Measurements from ENCODE around the gene ACTMAP. TPM values are rescaled to one million over a fixed set of nuclear protein-coding genes. Genes with fewer than 3 reads are reported as not detected.

The ACTMAP gene
- total and polyA plus RNA-seq, 2 of the 8 experiments (the other 6 are each of a cell fraction or from before 2014, with no cell fraction given): 24.1 to 26.5 TPM

- peak; percentile 7 for FAIRE-seq
- peak overlapping the region; percentile 56 to 69 (median 66) for H3K9ac ChIP-seq (replicated peaks in 1 of 4; ENCODE audit: extremely low read depth in 1 of 4, low read depth in 3 of 4, low read length in 3 of 4)
- TF ChIP-seq USF2 (IDR thresholded peaks at IDR 0.05; ENCODE audit: low read length) (no peak), RNF2 (IDR thresholded peaks at IDR 0.05; ENCODE audit: borderline replicate concordance, low read depth, low read length, missing control alignments, poor library complexity, severe bottlenecking) (no peak), E2F6 (IDR thresholded peaks at IDR 0.05) (peak; percentile 67), RAD21 (IDR thresholded peaks at IDR 0.05 in 1 of 2, conservative IDR thresholded peaks at IDR 0.05 in 1 of 2; ENCODE audit: low read depth in 2 of 2, low read length in 2 of 2) (peak; percentile 45 to 52), SP4 (IDR thresholded peaks at IDR 0.05; ENCODE audit: low read length) (0 out of 2 replicates have a peak, but pooled peaks have one; percentile 66), POLR2AphosphoS5 (IDR thresholded peaks at IDR 0.05; ENCODE audit: low read depth, low read length) (peak; percentile 91), NANOG (IDR thresholded peaks at IDR 0.05; ENCODE audit: insufficient read depth, low read depth, low read length, poor library complexity, severe bottlenecking) (no peak), KDM4A (IDR thresholded peaks at IDR 0.05; ENCODE audit: low read depth, low read length, severe bottlenecking) (peak; percentile 26)
Measured at GRCh38 chr19:40797963-40798682, 47.8 kb upstream of the ACTMAP start.

More at GRCh38 chr19:40797963-40798682, 47.8 kb upstream of the ACTMAP start:
- peak overlapping the region; percentile 53 for H4K5ac ChIP-seq (ENCODE audit: insufficient read length, low read depth, low read length)
- H4K91ac ChIP-seq (replicated peaks; ENCODE audit: insufficient read length, low read length): peak overlapping the region; percentile 61
- no peak overlapping the region for H3K4ac ChIP-seq (replicated peaks; ENCODE audit: insufficient read length, low read depth, low read length)
- H3K9me3 ChIP-seq (ENCODE audit: insufficient read depth in 2 of 2, low read depth in 1 of 2, low read length in 1 of 2): no peaks in the 10 kb centered on the region
- peak overlapping the region; percentile 36 for H2BK5ac ChIP-seq (ENCODE audit: low read depth, low read length)
- peaks cover 17% of the 10 kb centered on the region for H3K79me1 ChIP-seq (ENCODE audit: low read depth, low read length)
- H3K4me1 ChIP-seq (replicated peaks in 1 of 4; ENCODE audit: control insufficient read depth in 3 of 4, insufficient read depth in 4 of 4, low read length in 3 of 4): peaks cover 0 to 29% (median 18%) of the 10 kb centered on the region in 4 experiments; a peak in 6 of 7 replicates
- H3K23me2 ChIP-seq (ENCODE audit: low read depth, low read length): peaks cover 6% of the 10 kb centered on the region
- peak overlapping the region; percentile 18 for H2BK12ac ChIP-seq (ENCODE audit: low read depth, low read length)
- peak overlapping the region; percentile 79 for H3K27ac ChIP-seq (ENCODE audit: low read depth, low read length)
- H3K36me3 ChIP-seq (ENCODE audit: control insufficient read depth in 2 of 4, insufficient read depth in 4 of 4, low read length in 3 of 4): peaks cover 3 to 25% (median 6%) of the 10 kb centered on the region in 4 experiments; a peak in 6 of 8 replicates
- CTCF ChIA-PET (ENCODE audit: partially characterized antibody): interaction anchor here (0.6 to 4.0 kb wide), 13 partner anchors 9 to 203 kb away, joined by 3 to 29 read pairs (median 5); partner anchors contain the start of gene RAB4B
- peak overlapping the region; percentile 85; the same call in 1 of the 2 replicates for H4K8ac ChIP-seq (ENCODE audit: extremely low read depth, insufficient read depth, low read length)
- H3K4me2 ChIP-seq (ENCODE audit: insufficient read depth in 1 of 2, low read depth in 2 of 2, low read length in 2 of 2): peak overlapping the region; percentile 36 to 74
- peak overlapping the region; percentile 70 for H2BK120ac ChIP-seq (replicated peaks; ENCODE audit: low read depth, low read length)
- H2BK15ac ChIP-seq (ENCODE audit: low read length): no peak overlapping the region
- peak overlapping the region; percentile 52 to 70 (median 64) for H3K4me3 ChIP-seq (ENCODE audit: extremely low read depth in 1 of 4, insufficient read depth in 2 of 4, low read depth in 3 of 4, low read length in 4 of 4)
- no peak overlapping the region; the same call in 1 of the 2 replicates for H2AK5ac ChIP-seq (ENCODE audit: low read depth, low read length)
- H4K20me1 ChIP-seq (replicated peaks in 1 of 2; ENCODE audit: control insufficient read depth in 1 of 2, insufficient read depth in 2 of 2, low read length in 2 of 2): peaks cover 16 to 25% of the 10 kb centered on the region in 2 experiments
- H3K27me3 ChIP-seq (replicated peaks in 1 of 4; ENCODE audit: control insufficient read depth in 3 of 4, extremely low read depth in 1 of 4, insufficient read depth in 3 of 4, low read length in 3 of 4): no peaks in the 10 kb centered on the region
- POLR2A ChIA-PET (ENCODE audit: partially characterized antibody): interaction anchor here (0.6 to 15.7 kb wide), 23 partner anchors 9 to 1740 kb away, joined by 3 to 241 read pairs (median 6); partner anchors contain the start of genes ACTMAP, COQ8B, ITPKC and MIA
- H3K18ac ChIP-seq (ENCODE audit: extremely low read depth, low read length): peak overlapping the region; percentile 78; the same call in 1 of the 2 replicates
- peaks cover 14 to 38% of the 10 kb centered on the region in 2 experiments for H3K79me2 ChIP-seq (ENCODE audit: control insufficient read depth in 1 of 2, insufficient read depth in 2 of 2, low read length in 2 of 2)
- H2BK20ac ChIP-seq (ENCODE audit: low read length): no peak overlapping the region
- DNase-seq (ENCODE audit: low read depth in 1 of 2, low spot score in 2 of 2): peak; percentile 69 to 82
- peak overlapping the region; percentile 3 for H3K56ac ChIP-seq (replicated peaks; ENCODE audit: insufficient read length, low read depth, low read length)
- peak overlapping the region; percentile 47; the same call in 1 of the 2 replicates for H2AFZ ChIP-seq (ENCODE audit: low read length)
- no peak overlapping the region for H3K23ac ChIP-seq (ENCODE audit: insufficient read length)
- 13% methylated on average over 28 of the region's 28 CpGs; no CpG with 5 or more reads in 1 of the 2 experiments for WGBS, 2 experiments (ENCODE audit: extremely low coverage in 1 of 2, insufficient coverage in 1 of 2, insufficient read length in 1 of 2, insufficient replicate concordance in 2 of 2, low coverage in 1 of 2, low lambda C conversion rate in 2 of 2, missing lambda C conversion rate in 1 of 2)
- no peak overlapping the region for H3K14ac ChIP-seq (ENCODE audit: insufficient read length)

All from H1 (cell line).